ENCODE data around the gene SLC13A4. TPM values are rescaled to one million over a fixed set of nuclear protein-coding genes. Genes with fewer than 3 reads are reported as not detected.
A peak's percentile ranks its signal among the peaks of the same experiment; 100 is the strongest.
"Not testable (repeated sequence)": the region's sequence is repeated elsewhere in the genome, so short reads cannot be mapped to it uniquely, and the experiment has no call there.

Gene SLC13A4
- polyA plus RNA-seq, 12 donors: 0.37 to 4.6 (median 2.2) TPM; not detected in 2

GRCh38 chr7:135753616-135754413 is 25.8 kb upstream of the SLC13A4 start:
- DNase-seq: no peak

GRCh38 chr7:135748770-135749169 is 20.8 kb upstream of the SLC13A4 start, which contains the start of gene FAM180A:
Gene FAM180A (minus strand): TSS chr7:135748813. CDS start chr7:135748580, 233 bp downstream.
- peak; percentile 71 for DNase-seq

- no peak for DNase-seq
These were observed 19.4 kb upstream of the SLC13A4 start for GRCh38 chr7:135747366-135747765.

GRCh38 chr7:135745703-135746312 is 17.8 kb upstream of the SLC13A4 start:
- DNase-seq: peak; percentile 25

GRCh38 chr7:135744938-135745702 is 17.1 kb upstream of the SLC13A4 start:
- DNase-seq: no peak

- peak; percentile 64 for DNase-seq
These were observed 16.1 kb upstream of the SLC13A4 start for GRCh38 chr7:135743907-135744731.

GRCh38 chr7:135742371-135742770 is 14.4 kb upstream of the SLC13A4 start:
- DNase-seq: no peak

GRCh38 chr7:135741905-135742304 is 13.9 kb upstream of the SLC13A4 start:
- DNase-seq: no peak

- DNase-seq: no peak
These were observed 12.9 kb upstream of the SLC13A4 start for GRCh38 chr7:135740889-135741288.

GRCh38 chr7:135737306-135737647 is 9.3 kb upstream of the SLC13A4 start:
- DNase-seq: not testable (repeated sequence)

GRCh38 chr7:135736586-135737305 is 8.8 kb upstream of the SLC13A4 start:
- no peak for DNase-seq

GRCh38 chr7:135734343-135734689 is 6.3 kb upstream of the SLC13A4 start:
- DNase-seq: no peak

GRCh38 chr7:135733603-135734342 is 5.8 kb upstream of the SLC13A4 start:
- DNase-seq: no peak

GRCh38 chr7:135731131-135731530 is 3.1 kb upstream of the SLC13A4 start:
- DNase-seq: no peak

- no peak for DNase-seq
These were observed 1.2 kb upstream of the SLC13A4 start for GRCh38 chr7:135729230-135729629.

GRCh38 chr7:135726911-135727673 is 894 bp downstream of the SLC13A4 start:
- DNase-seq: no peak

GRCh38 chr7:135726276-135726788 is 1.7 kb downstream of the SLC13A4 start:
- no peak for DNase-seq

- no peak for DNase-seq
These were observed 4.6 kb downstream of the SLC13A4 start for GRCh38 chr7:135723411-135723810.

GRCh38 chr7:135721198-135721820 is 6.7 kb downstream of the SLC13A4 start:
- no peak for DNase-seq
